Left renal pelvis (tissue), 4 donors: Measurements from ENCODE around the gene GBA3. TPM values are rescaled to one million over a fixed set of nuclear protein-coding genes. Genes with fewer than 3 reads are reported as not detected.

Source experiments
- polyA plus RNA-seq, 4 donors: library from polyadenylated mRNA; unstranded; fragments of 120-200 nt; gene quantifications; one replicate each; pipeline ENCODE4 v1.2.1, GENCODE V29; 2013; ENCODE audit not compliant: insufficient read length in 4 of 4

The GBA3 gene
- polyA plus RNA-seq, 4 donors = 0.45 to 14.3 (median 12.5) TPM

Other genes with a start within 250 kb of the GBA3 start
- 10 to 100 TPM; 51.9 to 59.0 (median 54.8) TPM for gene ADGRA3, start 176.9 kb upstream of the GBA3 start, polyA plus RNA-seq